Transverse colon (tissue), 4 donors: Measurements from ENCODE around the gene HOXA3. TPM values are rescaled to one million over a fixed set of nuclear protein-coding genes. Genes with fewer than 3 reads are reported as not detected.

Source experiments
- DNase-seq: peaks from one replicate; pipeline ENCODE4 v3.0.0-alpha.2; 2019
- H3K27ac ChIP-seq, 4 donors: fragments of 200-600 bp; sonication (generic); 2 replicates each; pipeline ENCODE4 v1.5.1; 2016 to 2018; ENCODE audit warnings: inconsistent platforms in 4 of 4
- H3K27me3 ChIP-seq: fragments of 200-600 bp; sonication (generic); 2 replicates; pipeline ENCODE4 v1.5.1; 2017; ENCODE audit warnings: inconsistent platforms
- H3K36me3 ChIP-seq, 4 donors: fragments of 200-600 bp; sonication (generic); 2 replicates each; pipeline ENCODE4 v1.5.1; 2017 to 2019; ENCODE audit warnings: inconsistent platforms in 4 of 4
- H3K4me1 ChIP-seq, 4 donors: fragments of 200-600 bp; sonication (generic); 2 replicates each; pipeline ENCODE4 v1.5.1; 2017 to 2020; ENCODE audit warnings: inconsistent platforms in 4 of 4
- H3K4me3 ChIP-seq, 4 donors: fragments of 200-600 bp; sonication (generic); 1 replicate in 1 of 4; 2 replicates in 3 of 4; pipeline versions ENCODE4 v1.5.1 to v1.6.1; 2017 to 2019; ENCODE audit warnings: inconsistent platforms in 4 of 4
- H3K9me3 ChIP-seq, 2 donors: fragments of 200-600 bp; sonication (generic); 2 replicates each; pipeline ENCODE4 v1.5.1; 2017 to 2019; ENCODE audit warnings: inconsistent platforms in 2 of 2
- CTCF ChIP-seq, 5 experiments: fragments of 200-600 bp in 3 of 5; fragments of 450-650 bp in 2 of 5; sonication (generic) in 3 of 5; IDR thresholded peaks; 1 replicate in 2 of 5; 2 replicates in 3 of 5; pipeline ENCODE4 v1.5.1; 2016 to 2017; ENCODE audit warnings: antibody characterized with exemption in 5 of 5, inconsistent platforms in 3 of 5, mild to moderate bottlenecking in 2 of 5, moderate library complexity in 1 of 5
- EP300 ChIP-seq: sonication (generic); formaldehyde crosslinking; IDR thresholded peaks from one replicate; pipeline ENCODE4 v1.6.1; 2017; ENCODE audit warnings: antibody characterized with exemption, low read depth
- POLR2A ChIP-seq: fragments of 450-650 bp; IDR thresholded peaks from one replicate; pipeline ENCODE4 v1.6.1; 2016; ENCODE audit warnings: antibody characterized with exemption, mild to moderate bottlenecking, moderate library complexity
- POLR2AphosphoS5 ChIP-seq, 3 donors: sonication (generic); formaldehyde crosslinking; IDR thresholded peaks; one replicate each; pipeline ENCODE4 v1.6.1; 2016; ENCODE audit warnings: antibody characterized with exemption in 3 of 3
- WGBS, 2 donors: methylation state at CpG; one replicate each; pipeline ENCODE4 v1.1.5; 2018; ENCODE audit warnings: low coverage in 1 of 2; 5-methylcytosine and 5-hydroxymethylcytosine counted together
- in situ Hi-C, 4 donors: fragments of 200-750 bp; cut with MboI; loops; one replicate each; pipeline versions ENCODE4 v1.15.0 to v1.15.1; 2017; ENCODE audit warnings: low sequenced_read_pairs in 3 of 4, low pct_ligation_motif_present in 1 of 4, low pct_unique_long_range_greater_than_20kb in 1 of 4
- intact Hi-C: fragments of 100-400 bp; cut with DNase I; formaldehyde crosslinking; loops from one replicate; pipeline ENCODE4 v1.15.1; 2023; ENCODE audit warnings: low total_unique reads
- total RNA-seq, 4 donors: library from RNA; depleted of rRNA; stranded (reverse); fragments of >200 nt; gene quantifications; one replicate each; pipeline ENCODE4 v1.1.0, GENCODE V29; 2016

HOXA3 gene
- total RNA-seq, 4 donors from 2014 or later: 14.1 to 27.3 (median 15.7) TPM

- in situ Hi-C loops: loop anchor here in 2 of 4 donors (25.0 kb wide), 1 partner anchor 1330 kb away; no protein-coding TSS in a partner anchor
- peak overlapping the region; percentile 95 to 99 (median 98) for H3K27ac ChIP-seq
- H3K4me1 ChIP-seq: peaks cover 16 to 57% (median 45%) of the 10 kb centered on the region in 4 donors
- peak overlapping the region; percentile 8 to 73 (median 58) for H3K4me3 ChIP-seq
- H3K36me3 ChIP-seq: no peaks in the 10 kb centered on the region
- 19 to 54% methylated on average over 7 to 42 of the region's 42 CpGs for WGBS, 2 donors
- TF ChIP-seq POLR2AphosphoS5 (IDR thresholded peaks at IDR 0.05) (peak; percentile 27 to 70 (median 40)), EP300 (no peak), POLR2A (peak; percentile 55), CTCF (IDR thresholded peaks at IDR 0.05) (peak in 1 of 5 experiments; percentile 30)
- DNase-seq: peak; percentile 48
- intact Hi-C loops: loop anchor here (5.0 to 10.0 kb wide), 3 partner anchors 725 to 983 kb away; no protein-coding TSS in a partner anchor
- H3K9me3 ChIP-seq: no peaks in the 10 kb centered on the region
- H3K27me3 ChIP-seq: peaks cover 68% of the 10 kb centered on the region
Observed at GRCh38 chr7:27191833-27192545, 39.6 kb upstream of the HOXA3 start.

GRCh38 chr7:27191161-27191731 is 38.9 kb upstream of the HOXA3 start:
- in situ Hi-C loops: loop anchor here in 2 of 4 donors (25.0 kb wide), 1 partner anchor 1329 kb away; no protein-coding TSS in a partner anchor
- no peak for TF ChIP-seq EP300
- no peak for TF ChIP-seq POLR2AphosphoS5 (IDR thresholded peaks at IDR 0.05)
- TF ChIP-seq POLR2A: no peak
- no peak for TF ChIP-seq CTCF (IDR thresholded peaks at IDR 0.05)
- H3K27ac ChIP-seq: peak overlapping the region; percentile 95 to 99 (median 98)
- 41% methylated on average over 15 of the region's 15 CpGs; no CpG with 5 or more reads in 1 of the 2 donors for WGBS, 2 donors
- peaks cover 16 to 64% (median 48%) of the 10 kb centered on the region in 4 donors for H3K4me1 ChIP-seq
- peaks cover 66% of the 10 kb centered on the region for H3K27me3 ChIP-seq
- peak overlapping the region; percentile 8 to 73 (median 58) for H3K4me3 ChIP-seq
- H3K36me3 ChIP-seq: no peaks in the 10 kb centered on the region
- H3K9me3 ChIP-seq: no peaks in the 10 kb centered on the region
- intact Hi-C loops: loop anchor here (5.0 to 10.0 kb wide), 3 partner anchors 726 to 984 kb away; no protein-coding TSS in a partner anchor
- peak; percentile 19 for DNase-seq

GRCh38 chr7:27189997-27190748 is 37.8 kb upstream of the HOXA3 start:
- no peaks in the 10 kb centered on the region for H3K36me3 ChIP-seq
- DNase-seq: peak; percentile 41
- H3K4me3 ChIP-seq: peak overlapping the region in 2 of 4 donors; percentile 68 to 79
- H3K27ac ChIP-seq: peak overlapping the region; percentile 95 to 99 (median 98)
- intact Hi-C loops: loop anchor here (5.0 to 10.0 kb wide), 4 partner anchors 727 to 985 kb away; no protein-coding TSS in a partner anchor
- no peaks in the 10 kb centered on the region for H3K9me3 ChIP-seq
- TF ChIP-seq CTCF (IDR thresholded peaks at IDR 0.05) (no peak), POLR2AphosphoS5 (IDR thresholded peaks at IDR 0.05) (peak; percentile 21 to 59 (median 33)), POLR2A (no peak)
- H3K27me3 ChIP-seq: peaks cover 69% of the 10 kb centered on the region
- 19 to 36% methylated on average over 4 to 7 of the region's 7 CpGs for WGBS, 2 donors
- in situ Hi-C loops: loop anchor here in 3 of 4 donors (10.0 to 25.0 kb wide), 2 partner anchors 1328 to 1335 kb away; no protein-coding TSS in a partner anchor
- peaks cover 16 to 66% (median 48%) of the 10 kb centered on the region in 4 donors for H3K4me1 ChIP-seq
